Calu3 (cell line): Measurements from ENCODE around the gene TMSB15C. TPM values are rescaled to one million over a fixed set of nuclear protein-coding genes. Genes with fewer than 3 reads are reported as not detected.

ENCODE experiments used
- BruUV-seq: library from RNA; stranded (reverse); fragments of 400-500 nt; replicated peaks from 2 replicates; lab custom pipeline; 2021; lab: Mats Ljungman, UMichigan
- CTCF ChIA-PET: fragments of 300-600 bp; sonication (Branson Sonifier 250); formaldehyde crosslinking; loops from one replicate; lab custom pipeline; 2022; ENCODE audit warnings: antibody characterized with exemption; lab: Charles Lee
- DNase-seq: peaks from one replicate; pipeline ENCODE4 v3.0.0; 2022
- H3K27ac Mint-ChIP-seq: one replicate; pipeline ENCODE4 v1.8.0; 2022; ENCODE audit warnings: mixed read lengths; ENCODE audit not compliant: unreplicated experiment
- H3K27me3 Mint-ChIP-seq: one replicate; pipeline ENCODE4 v1.8.0; 2022; ENCODE audit warnings: mixed read lengths; ENCODE audit not compliant: unreplicated experiment
- H3K36me3 Mint-ChIP-seq: one replicate; pipeline ENCODE4 v1.8.0; 2022; ENCODE audit warnings: mild to moderate bottlenecking, moderate library complexity, mixed read lengths; ENCODE audit not compliant: insufficient read depth, unreplicated experiment
- H3K4me1 Mint-ChIP-seq: one replicate; pipeline ENCODE4 v1.8.0; 2022; ENCODE audit warnings: mild to moderate bottlenecking, low read depth, mixed read lengths; ENCODE audit not compliant: unreplicated experiment
- H3K4me3 Mint-ChIP-seq: one replicate; pipeline ENCODE4 v1.8.0; 2022; ENCODE audit warnings: mild to moderate bottlenecking, low read depth, moderate library complexity, mixed read lengths; ENCODE audit not compliant: unreplicated experiment
- H3K9me3 Mint-ChIP-seq: one replicate; pipeline ENCODE4 v1.8.0; 2022; ENCODE audit warnings: low read depth, mixed read lengths; ENCODE audit not compliant: unreplicated experiment
- CTCF ChIP-seq: fragments of 200-600 bp; IDR thresholded peaks from one replicate; pipeline ENCODE4 v1.8.0; 2022; ENCODE audit warnings: antibody characterized with exemption; ENCODE audit not compliant: unreplicated experiment
- intact Hi-C: fragments of 100-400 bp; cut with micrococcal nuclease; formaldehyde crosslinking; loops from one replicate; pipeline ENCODE4 v1.10.0; 2022; ENCODE audit not compliant: unreplicated experiment
- total RNA-seq: library from RNA; stranded (reverse); gene quantifications from 2 replicates; pipeline ENCODE4 v1.2.3, GENCODE V29; 2022

TMSB15C gene
- total RNA-seq, 1 experiment from 2014 or later = 4.7 TPM

- TF ChIP-seq CTCF = no peak
- no peak overlapping the region for H3K27ac Mint-ChIP-seq
- intact Hi-C loops = no loop called here
- H3K4me3 Mint-ChIP-seq = no peak overlapping the region
- BruUV-seq = no TSS peak
- no peaks in the 10 kb centered on the region for H3K9me3 Mint-ChIP-seq
- no peaks in the 10 kb centered on the region for H3K36me3 Mint-ChIP-seq
- CTCF ChIA-PET = no interaction called here
- H3K27me3 Mint-ChIP-seq = peaks cover 99% of the 10 kb centered on the region
- no peak for DNase-seq
- no peaks in the 10 kb centered on the region for H3K4me1 Mint-ChIP-seq
Measured at GRCh38 chrX:104105330-104106262, 29.6 kb upstream of the TMSB15C start.

GRCh38 chrX:104104676-104105075 is 28.6 kb upstream of the TMSB15C start:
- no peak for TF ChIP-seq CTCF
- BruUV-seq = no TSS peak
- intact Hi-C loops = no loop called here
- peaks cover 99% of the 10 kb centered on the region for H3K27me3 Mint-ChIP-seq
- no peaks in the 10 kb centered on the region for H3K9me3 Mint-ChIP-seq
- CTCF ChIA-PET = no interaction called here
- no peak for DNase-seq
- no peak overlapping the region for H3K27ac Mint-ChIP-seq
- H3K4me1 Mint-ChIP-seq = no peaks in the 10 kb centered on the region
- no peak overlapping the region for H3K4me3 Mint-ChIP-seq
- H3K36me3 Mint-ChIP-seq = no peaks in the 10 kb centered on the region

GRCh38 chrX:104098919-104099318 is 22.9 kb upstream of the TMSB15C start:
- no peak for DNase-seq
- Mint-ChIP-seq H3K4me3 (no peak overlapping the region), H3K36me3 (no peaks in the 10 kb centered on the region), H3K4me1 (no peaks in the 10 kb centered on the region), H3K27me3 (peaks cover 70% of the 10 kb centered on the region), H3K27ac (no peak overlapping the region), H3K9me3 (no peaks in the 10 kb centered on the region)
- no peak for TF ChIP-seq CTCF
- intact Hi-C loops = loop anchor here (1.0 to 2.0 kb wide), 2 partner anchors 14 to 37 kb away; partner anchors contain the start of gene ZCCHC18
- CTCF ChIA-PET = no interaction called here
- no TSS peak for BruUV-seq

- CTCF ChIA-PET = no interaction called here
Measured at GRCh38 chrX:104098151-104098808, 22.2 kb upstream of the TMSB15C start.

More at GRCh38 chrX:104098151-104098808, 22.2 kb upstream of the TMSB15C start:
- Mint-ChIP-seq H3K27me3 (peaks cover 64% of the 10 kb centered on the region), H3K36me3 (no peaks in the 10 kb centered on the region), H3K4me3 (no peak overlapping the region), H3K9me3 (no peaks in the 10 kb centered on the region), H3K27ac (no peak overlapping the region), H3K4me1 (no peaks in the 10 kb centered on the region)
- intact Hi-C loops = loop anchor here (1.0 to 2.0 kb wide), 2 partner anchors 15 to 38 kb away; partner anchors contain the start of gene ZCCHC18
- peak; percentile 43 for TF ChIP-seq CTCF
- peak; percentile 52 for DNase-seq
- BruUV-seq = no TSS peak
